Testis (tissue), 2 donors: ENCODE results near the gene RAD17.

ENCODE experiments used
- POLR2A ChIP-seq: fragments of 450-650 bp; IDR thresholded peaks from one replicate; pipeline ENCODE4 v1.6.1; 2017; ENCODE audit warnings: antibody characterized with exemption, mild to moderate bottlenecking, moderate library complexity
- TF ChIP-seq, protein P1 (sequence below), 3 experiments: fragments of 450-650 bp in 2 of 3; fragments of 200-600 bp in 1 of 3; sonication (generic) in 1 of 3; IDR thresholded peaks; one replicate each; pipeline ENCODE4 v1.5.1; 2016 to 2019; ENCODE audit warnings: antibody characterized with exemption in 3 of 3, mild to moderate bottlenecking in 2 of 3, moderate library complexity in 1 of 3

DNA sequence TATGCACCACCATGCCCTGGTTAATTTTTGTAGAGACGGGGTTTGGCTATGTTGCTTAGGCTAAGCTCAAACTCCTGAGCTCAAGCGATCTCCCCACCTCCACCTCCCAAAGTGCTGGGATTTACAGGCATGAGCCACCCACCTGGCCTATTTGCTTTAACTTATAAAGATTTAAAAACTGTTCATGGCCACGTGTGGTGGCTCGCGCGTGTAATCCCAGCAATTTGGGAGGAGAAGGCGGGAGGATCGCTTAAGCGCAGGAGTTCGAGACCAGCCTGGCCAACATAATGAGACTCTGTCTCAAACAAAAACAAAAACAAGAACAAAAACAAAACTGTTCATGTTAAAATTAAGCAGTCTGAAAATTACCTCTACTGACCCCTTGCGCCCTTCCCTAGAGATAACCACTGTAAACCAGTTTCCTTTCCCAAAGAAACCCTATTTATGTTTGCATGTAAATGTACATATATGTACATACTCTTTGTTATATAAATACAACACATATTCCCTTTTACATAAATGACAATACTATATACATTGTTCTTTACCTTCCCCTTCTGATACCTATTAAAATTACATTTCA is 1.8 kb upstream of the RAD17 start:
- TF ChIP-seq, protein P1, sequence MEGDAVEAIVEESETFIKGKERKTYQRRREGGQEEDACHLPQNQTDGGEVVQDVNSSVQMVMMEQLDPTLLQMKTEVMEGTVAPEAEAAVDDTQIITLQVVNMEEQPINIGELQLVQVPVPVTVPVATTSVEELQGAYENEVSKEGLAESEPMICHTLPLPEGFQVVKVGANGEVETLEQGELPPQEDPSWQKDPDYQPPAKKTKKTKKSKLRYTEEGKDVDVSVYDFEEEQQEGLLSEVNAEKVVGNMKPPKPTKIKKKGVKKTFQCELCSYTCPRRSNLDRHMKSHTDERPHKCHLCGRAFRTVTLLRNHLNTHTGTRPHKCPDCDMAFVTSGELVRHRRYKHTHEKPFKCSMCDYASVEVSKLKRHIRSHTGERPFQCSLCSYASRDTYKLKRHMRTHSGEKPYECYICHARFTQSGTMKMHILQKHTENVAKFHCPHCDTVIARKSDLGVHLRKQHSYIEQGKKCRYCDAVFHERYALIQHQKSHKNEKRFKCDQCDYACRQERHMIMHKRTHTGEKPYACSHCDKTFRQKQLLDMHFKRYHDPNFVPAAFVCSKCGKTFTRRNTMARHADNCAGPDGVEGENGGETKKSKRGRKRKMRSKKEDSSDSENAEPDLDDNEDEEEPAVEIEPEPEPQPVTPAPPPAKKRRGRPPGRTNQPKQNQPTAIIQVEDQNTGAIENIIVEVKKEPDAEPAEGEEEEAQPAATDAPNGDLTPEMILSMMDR (IDR thresholded peaks at IDR 0.05): no peak
- no peak for TF ChIP-seq POLR2A
